Measurements from ENCODE around the gene PHF21B.
A peak's percentile ranks its signal among the peaks of the same experiment; 100 is the strongest.

Gene PHF21B

DNA sequence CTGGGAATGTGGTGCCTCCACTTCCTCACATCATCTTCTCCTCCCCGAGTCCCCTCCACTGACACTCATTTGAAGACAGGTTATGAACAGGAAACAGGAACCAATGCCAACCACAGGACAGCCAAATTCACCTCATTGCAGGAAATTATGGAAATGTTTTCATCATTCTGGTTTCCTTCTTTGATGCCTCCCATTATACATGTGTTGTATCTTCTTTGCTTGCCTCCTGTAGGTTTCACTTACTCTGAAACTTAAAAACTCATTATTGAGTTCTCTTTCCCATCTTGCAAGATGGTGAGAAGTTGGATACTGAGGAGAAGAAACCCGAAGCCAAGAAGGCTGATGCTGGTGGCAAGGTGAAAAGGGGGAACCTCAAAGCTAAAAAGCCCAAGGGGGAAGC lies 108.5 kb downstream of the PHF21B start:
- TF ChIP-seq, protein P1, sequence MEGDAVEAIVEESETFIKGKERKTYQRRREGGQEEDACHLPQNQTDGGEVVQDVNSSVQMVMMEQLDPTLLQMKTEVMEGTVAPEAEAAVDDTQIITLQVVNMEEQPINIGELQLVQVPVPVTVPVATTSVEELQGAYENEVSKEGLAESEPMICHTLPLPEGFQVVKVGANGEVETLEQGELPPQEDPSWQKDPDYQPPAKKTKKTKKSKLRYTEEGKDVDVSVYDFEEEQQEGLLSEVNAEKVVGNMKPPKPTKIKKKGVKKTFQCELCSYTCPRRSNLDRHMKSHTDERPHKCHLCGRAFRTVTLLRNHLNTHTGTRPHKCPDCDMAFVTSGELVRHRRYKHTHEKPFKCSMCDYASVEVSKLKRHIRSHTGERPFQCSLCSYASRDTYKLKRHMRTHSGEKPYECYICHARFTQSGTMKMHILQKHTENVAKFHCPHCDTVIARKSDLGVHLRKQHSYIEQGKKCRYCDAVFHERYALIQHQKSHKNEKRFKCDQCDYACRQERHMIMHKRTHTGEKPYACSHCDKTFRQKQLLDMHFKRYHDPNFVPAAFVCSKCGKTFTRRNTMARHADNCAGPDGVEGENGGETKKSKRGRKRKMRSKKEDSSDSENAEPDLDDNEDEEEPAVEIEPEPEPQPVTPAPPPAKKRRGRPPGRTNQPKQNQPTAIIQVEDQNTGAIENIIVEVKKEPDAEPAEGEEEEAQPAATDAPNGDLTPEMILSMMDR (IDR thresholded peaks at IDR 0.05; ENCODE audit: low read depth, low read length) = no peak
- H3K4me3 ChIP-seq (replicated peaks in 1 of 2; ENCODE audit: low read depth in 2 of 2, low read length in 2 of 2) = no peak overlapping the region
- DNase-seq (ENCODE audit: low read depth in 2 of 2) = peak; percentile 7 to 9

DNA sequence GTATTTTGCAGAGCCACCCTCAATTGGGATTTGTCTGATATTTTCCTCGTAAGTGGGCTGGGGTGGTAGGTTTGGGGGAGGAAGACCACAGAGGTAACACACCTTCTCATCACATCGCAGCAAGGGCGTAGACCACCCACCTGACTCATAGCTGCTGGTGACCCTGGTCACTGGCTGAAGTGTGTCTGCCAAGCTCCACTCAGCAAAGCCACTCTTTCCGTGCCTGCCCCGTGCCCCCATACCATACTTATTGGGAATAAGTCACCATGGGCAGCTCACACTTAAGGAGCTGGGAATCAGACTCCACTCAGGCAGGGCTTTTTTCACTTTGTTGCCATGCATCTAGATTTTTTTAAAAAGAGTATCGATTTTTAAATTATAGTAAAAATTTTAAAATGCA lies 111.6 kb downstream of the PHF21B start:
- DNase-seq (ENCODE audit: low read depth in 2 of 2) = no peak
- no peak overlapping the region for H3K4me3 ChIP-seq (replicated peaks in 1 of 2; ENCODE audit: low read depth in 2 of 2, low read length in 2 of 2)
- TF ChIP-seq, protein P1 (IDR thresholded peaks at IDR 0.05; ENCODE audit: low read depth, low read length) = no peak

DNA sequence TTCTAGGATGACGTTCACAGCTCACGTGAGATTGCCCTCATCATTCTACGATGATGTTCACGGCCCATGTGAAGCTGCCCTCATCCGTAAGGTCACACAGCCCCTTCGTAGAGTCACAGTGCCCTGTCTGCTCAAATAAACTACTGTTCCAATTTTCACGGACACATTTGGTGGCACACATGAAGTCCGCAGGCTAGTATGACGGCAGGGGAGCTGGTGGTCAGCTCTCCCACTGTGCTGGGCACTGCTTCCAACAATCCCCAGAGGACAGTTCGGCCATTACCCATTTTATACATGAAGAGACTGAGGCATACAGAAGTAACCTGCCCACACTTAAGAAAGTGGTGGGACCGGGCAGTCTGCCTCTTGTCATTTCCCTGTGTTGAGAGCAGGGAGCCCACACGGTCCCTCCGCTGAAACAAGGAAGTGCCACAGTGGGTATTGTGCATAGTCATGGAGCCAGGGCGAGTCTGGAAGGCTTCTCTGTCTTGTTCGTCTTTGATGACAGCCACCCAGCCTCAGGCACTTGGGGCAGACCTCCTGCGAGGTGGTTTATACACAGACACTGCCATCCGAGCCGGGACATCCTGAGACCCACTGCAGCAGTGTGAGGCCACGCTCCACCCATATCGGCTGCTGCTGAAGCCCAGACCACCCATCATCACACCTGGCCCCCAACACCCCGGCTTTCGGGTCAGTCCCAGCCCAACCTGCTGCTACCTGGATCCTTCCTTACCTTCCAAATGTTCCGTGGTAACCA lies 114.3 kb downstream of the PHF21B start:
- TF ChIP-seq, protein P1 (IDR thresholded peaks at IDR 0.05; ENCODE audit: low read depth, low read length) = no peak
- H3K4me3 ChIP-seq (replicated peaks in 1 of 2; ENCODE audit: low read depth in 2 of 2, low read length in 2 of 2) = no peak overlapping the region
- DNase-seq (ENCODE audit: low read depth in 2 of 2) = no peak

DNA sequence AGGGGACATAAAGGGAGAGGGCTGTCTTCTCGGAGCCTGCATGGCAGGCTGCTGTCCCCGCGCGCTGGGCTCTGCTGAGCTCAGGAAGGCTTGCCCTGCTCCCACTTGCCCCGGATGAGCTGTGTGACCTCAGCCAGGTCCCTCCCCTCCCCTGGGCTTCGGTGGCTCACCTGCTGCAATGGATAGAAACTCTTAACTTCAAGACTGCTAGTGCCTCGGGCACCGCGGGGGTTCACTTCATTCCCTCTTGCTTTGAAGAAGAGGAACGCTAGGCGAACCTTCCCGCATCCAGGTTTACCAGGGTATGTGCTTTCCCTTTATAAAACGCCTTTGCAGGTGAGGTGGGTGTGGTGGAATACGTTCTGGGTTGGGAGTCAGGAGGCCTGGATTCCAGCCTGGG lies 115.0 kb downstream of the PHF21B start:
- H3K4me3 ChIP-seq (replicated peaks in 1 of 2; ENCODE audit: low read depth in 2 of 2, low read length in 2 of 2) = no peak overlapping the region
- TF ChIP-seq, protein P1 (IDR thresholded peaks at IDR 0.05; ENCODE audit: low read depth, low read length) = no peak
- no peak for DNase-seq (ENCODE audit: low read depth in 2 of 2)

DNA sequence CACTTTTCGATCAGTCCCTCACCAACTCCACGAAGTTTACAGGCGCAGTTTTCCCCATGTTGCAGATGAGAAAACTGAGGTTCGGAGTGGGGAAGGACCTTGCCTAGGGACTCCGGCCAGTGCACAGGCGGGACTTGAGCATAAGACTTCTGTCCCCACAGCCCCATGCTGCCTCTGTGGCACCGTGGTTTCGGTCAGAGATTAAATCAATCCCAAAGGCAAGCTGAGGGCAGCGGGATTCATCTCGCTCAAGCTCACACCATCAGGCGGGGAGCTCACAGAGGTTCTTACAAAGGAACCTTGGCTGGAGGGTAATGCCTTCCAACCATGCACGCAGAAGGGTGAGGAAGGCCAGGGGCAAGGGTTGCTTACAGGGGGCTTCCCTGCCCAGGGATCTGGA lies 115.5 kb downstream of the PHF21B start:
- no peak overlapping the region for H3K4me3 ChIP-seq (replicated peaks in 1 of 2; ENCODE audit: low read depth in 2 of 2, low read length in 2 of 2)
- no peak for DNase-seq (ENCODE audit: low read depth in 2 of 2)
- TF ChIP-seq, protein P1 (IDR thresholded peaks at IDR 0.05; ENCODE audit: low read depth, low read length) = no peak

DNA sequence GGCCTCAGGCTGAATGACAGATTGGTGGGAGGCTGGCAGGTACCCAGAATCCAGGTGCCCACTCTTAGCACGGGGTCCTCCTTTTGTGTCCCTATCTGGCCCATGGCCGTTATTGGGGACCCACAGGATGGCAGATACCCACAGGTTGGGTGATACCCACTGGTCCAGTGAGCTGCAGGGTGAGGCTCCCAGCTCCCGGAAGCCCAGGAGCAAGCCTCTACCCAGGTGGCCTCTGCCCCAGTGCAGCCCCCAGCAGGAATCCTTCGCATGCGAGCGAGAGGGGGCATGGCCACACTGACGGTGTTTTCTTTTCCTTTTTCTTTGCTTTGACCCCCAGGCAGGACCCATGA lies 116.1 kb downstream of the PHF21B start:
- no peak for DNase-seq (ENCODE audit: low read depth in 2 of 2)
- H3K4me3 ChIP-seq (replicated peaks in 1 of 2; ENCODE audit: low read depth in 2 of 2, low read length in 2 of 2) = no peak overlapping the region
- TF ChIP-seq, protein P1 (IDR thresholded peaks at IDR 0.05; ENCODE audit: low read depth, low read length) = no peak
